Measurements from ENCODE around the gene SLC28A3.
A peak's percentile ranks its signal among the peaks of the same experiment; 100 is the strongest.

Gene SLC28A3

DNA sequence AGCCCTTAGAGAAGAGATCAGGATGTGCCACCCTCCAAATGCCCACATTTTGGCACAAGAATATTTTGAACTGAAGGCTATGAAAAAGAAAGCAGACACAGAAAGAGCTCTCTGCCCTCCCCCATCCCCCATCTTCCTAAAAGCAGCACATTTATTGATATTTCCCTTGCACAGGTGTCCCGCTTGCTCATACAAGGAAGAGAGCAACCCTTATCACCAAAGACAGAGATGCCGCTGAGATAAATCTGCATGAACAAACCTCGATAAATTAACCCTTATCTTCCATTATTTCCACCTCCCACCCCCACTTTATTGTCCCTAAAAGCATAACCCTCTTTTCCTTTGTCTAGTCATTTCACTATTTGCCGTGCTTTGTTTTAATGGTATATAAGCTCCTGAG lies 1.8 kb downstream of the SLC28A3 start:
- no peak for DNase-seq

DNA sequence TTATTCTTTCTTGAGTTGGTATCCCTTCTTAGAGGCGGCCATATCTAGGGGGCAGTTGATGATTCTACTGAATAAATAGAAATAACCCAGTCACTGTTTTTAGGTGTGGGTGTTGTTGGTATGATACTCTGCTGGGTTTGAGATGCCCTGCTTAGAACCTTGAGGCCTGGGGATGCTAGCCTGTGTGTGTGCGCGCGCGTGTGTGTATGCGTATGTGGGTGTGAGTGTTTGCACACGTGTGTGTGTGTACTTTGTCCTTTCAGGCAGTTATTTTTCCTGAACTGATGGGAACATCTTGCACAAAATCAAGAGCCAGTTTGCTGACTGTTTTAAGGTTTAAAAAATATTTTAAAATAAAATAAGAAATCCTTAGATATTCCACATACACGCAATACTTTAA lies 3.3 kb downstream of the SLC28A3 start:
- DNase-seq = no peak

DNA sequence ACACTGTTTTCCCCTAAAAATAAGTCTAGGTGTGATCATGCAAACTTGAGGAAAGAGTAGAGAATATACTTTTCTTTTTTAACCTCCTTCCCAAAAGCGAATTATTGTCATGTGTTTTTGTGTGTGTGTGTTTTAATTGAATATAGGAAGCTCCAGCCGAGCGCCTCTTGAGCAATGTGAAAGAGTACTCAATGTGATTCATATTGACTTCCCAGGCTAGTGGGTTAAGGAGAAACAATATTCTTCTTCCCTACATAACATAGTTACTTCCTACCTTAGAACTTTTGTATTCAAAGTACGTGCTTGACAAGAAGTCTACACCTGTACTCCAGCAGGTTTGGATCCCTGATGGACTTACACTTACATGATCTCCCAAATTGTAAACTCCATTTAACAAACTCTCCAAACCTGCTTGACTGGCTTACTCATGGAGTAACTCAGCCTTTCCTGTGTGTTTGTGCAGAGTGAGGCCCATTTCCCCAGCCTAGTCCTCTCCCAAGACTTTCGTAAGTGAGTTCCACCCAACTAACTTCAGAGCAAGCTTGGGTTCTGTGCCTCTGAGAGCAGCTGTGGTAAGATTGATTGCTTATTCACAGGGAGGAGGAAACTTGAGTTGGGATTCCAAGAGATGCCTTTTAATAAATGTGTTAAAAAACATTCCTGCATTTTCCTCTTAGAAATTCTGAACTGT lies 9.3 kb downstream of the SLC28A3 start:
- DNase-seq = no peak

DNA sequence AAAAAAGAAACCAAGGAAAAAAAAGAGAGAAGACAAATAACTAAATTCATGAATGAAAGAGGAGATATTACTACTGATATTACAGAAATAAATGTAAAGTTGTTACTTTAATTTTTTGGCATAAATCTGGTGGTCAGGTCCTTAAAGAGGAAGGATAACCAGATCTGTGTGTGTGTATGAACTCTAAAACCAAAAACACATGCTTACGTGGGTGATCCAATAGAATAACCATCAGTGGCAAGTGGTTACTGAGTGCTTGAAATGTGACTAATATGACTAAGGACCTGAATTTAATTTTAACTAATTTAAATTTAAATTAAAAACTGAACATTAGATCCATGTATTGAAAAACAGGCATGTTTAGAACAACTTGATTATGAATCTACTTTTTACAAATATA lies 10.3 kb downstream of the SLC28A3 start:
- no peak for DNase-seq

DNA sequence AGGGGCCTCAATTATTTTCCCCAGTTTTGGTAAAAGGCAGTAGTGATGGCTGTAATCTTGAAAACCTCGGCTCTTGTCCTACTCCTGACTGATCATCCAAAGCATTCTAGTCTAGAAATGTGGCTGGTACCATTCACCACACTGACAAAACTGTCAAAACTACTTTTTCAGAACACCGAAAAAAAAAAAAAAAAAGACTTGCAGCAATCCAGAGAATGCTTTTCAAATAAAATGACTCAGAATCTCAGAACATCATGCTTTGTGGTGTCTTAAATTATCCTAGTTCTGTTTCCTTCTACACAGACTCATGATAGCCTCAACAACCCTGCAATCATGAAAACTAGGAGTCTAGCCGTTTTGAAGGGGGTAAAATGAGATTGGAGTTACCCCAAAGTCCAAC lies 13.4 kb downstream of the SLC28A3 start:
- DNase-seq = no peak

DNA sequence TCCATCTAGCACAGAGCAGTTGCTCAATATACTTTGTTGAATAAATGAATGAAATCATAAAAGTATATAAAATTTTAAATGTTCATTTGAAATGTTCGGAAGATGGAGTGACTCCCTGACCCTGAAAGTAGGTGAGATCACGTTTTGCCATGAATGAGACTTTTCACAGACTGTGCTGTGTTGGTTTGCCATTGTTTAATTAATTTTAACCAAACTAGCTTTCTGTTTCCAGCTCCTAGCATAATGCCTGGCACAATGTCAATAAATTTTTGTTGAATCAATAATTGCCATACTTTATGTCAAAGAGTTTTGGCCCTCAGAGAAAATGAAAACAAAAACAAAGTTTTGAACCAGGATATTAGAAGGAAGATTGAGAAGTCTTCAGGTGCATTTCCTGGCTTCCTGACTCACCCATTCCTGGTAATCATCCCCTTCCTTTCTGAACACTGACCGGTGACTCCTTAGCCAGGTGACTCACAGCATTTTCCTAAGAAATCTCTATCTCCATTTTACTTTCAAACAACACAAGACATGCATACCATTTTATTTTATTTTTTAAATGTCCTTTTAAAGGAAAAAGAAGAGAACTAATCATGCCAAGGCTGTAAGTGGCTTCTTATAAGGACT lies 15.1 kb downstream of the SLC28A3 start:
- DNase-seq = no peak

DNA sequence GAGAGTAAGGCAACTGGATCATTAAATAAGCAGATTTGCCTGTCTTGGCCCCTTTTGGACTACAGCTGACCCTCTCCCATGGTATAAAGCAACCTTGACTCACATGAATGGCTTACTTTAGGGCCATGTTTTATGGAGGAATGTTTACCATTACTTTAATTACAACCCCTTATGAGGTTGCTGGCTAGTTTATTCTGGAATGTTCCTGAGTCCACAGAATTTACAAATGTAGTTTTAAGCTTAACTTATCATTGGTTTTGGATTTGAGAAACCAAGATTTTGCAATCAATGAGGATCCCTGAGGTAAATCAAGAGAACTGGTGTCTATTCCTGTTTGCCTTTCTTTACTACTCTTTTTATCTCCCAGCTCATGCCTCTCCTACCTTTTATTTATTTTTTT lies 15.7 kb downstream of the SLC28A3 start:
- no peak for DNase-seq

DNA sequence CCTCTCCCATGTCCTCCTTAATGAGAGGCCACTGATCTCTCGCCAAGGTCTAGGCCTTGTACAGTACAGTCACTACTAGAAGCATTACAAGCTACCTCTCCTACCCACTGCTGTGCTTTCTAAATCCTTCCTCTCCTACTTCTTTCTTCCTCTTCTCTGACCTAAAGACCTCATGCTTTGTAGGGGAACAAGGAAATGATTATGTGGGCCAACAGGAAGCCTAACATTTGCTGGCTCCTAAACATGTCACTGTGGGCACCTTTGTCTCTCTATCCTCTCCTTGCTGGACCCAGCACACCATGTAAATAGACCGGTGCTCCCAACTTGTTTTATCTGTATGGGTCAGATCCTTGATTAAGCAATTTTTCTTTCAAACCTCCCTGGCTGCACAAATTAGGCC lies 16.7 kb downstream of the SLC28A3 start:
- no peak for DNase-seq

DNA sequence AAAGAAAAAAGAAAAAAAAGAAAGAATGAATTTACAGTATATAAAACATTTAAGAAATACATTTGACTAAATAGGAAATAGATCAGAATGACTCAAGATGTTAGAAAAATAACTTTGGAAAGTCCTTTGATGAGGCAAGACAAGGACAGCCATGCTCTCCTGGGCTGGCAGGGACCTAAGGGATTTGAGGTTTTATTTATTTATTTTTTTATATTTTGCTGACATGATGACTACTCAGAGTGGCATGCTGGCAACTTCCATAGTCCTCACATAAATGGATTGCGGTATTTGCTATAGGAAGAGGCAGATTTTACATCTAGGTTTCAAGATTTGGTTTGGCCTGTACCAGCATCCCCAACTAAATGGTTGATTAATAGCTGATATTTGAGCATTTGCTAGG lies 17.7 kb downstream of the SLC28A3 start:
- DNase-seq = no peak

DNA sequence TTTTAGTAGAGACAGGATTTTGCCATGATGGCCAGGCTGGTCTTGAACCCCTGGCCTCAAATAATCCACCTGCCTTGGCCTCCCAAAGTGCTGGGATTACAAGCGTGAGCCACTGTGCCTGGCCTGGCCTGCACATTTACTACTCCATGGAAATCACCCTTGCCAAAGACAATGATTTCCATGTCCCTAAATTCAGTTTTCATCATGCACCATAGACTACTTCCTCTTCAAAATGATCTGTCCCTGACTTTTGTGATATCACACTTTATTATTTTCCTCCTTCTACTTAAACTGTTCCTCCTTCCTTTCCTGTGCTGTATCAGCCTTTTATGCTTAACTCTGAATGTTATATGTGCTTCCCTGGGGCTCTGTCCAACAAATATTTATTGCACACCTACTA lies 20.3 kb downstream of the SLC28A3 start:
- DNase-seq = no peak

DNA sequence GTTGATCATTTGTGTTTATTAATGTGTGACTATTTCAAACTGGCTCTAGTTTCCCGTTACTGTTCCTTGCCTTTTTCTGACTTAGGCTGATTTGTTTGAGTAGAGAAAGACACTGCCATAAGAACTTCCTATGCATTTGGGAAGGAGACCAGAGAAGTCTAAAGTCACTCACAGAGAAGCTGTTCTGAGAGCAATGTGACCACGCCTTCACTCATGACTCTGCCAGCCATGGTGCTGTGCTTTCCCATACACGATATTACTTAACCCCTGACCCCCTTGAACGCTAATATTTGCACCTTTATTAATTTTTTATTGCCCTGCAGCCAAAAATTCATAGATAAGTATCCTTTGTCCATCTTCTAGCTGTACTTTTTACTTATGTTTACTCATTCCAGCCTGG lies 20.9 kb downstream of the SLC28A3 start:
- DNase-seq = no peak

DNA sequence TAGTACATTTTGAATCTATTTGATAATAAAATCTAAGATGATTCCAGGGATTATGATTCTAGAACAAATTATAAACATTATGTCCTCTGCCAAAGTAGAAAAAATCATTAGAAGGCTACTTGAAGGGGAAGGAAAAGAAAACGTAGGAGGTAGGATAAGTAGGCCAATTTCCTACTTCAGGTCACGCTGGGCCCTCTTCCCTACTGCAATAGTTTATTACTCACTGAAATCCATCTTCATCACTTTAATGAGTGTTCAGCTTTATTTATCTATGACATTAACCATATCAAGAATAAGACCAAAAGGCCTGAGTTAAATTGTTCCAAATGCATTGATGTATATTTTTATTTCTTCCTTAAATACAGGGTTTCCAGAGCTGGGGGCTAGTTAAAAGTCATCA lies 21.6 kb downstream of the SLC28A3 start:
- DNase-seq = no peak

DNA sequence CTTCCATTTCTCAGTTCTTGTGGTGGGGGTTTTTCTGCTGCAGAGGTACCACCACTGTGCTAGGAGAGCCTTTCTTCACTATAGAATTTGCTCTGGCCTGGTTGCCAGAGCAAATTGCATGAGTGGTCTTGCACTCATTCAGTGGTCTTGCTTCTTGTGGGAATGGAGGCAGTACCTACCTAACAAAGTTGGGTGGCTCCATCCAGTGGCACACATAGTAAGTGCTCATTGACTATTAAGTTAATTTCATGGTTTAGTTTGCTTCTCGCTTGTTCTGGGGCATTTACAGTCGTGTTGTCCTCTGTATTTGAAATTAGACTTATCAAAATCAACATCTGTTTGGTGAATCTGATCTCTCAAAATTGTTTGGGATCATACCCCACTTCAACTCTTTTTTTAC lies 23.0 kb downstream of the SLC28A3 start:
- DNase-seq = no peak

DNA sequence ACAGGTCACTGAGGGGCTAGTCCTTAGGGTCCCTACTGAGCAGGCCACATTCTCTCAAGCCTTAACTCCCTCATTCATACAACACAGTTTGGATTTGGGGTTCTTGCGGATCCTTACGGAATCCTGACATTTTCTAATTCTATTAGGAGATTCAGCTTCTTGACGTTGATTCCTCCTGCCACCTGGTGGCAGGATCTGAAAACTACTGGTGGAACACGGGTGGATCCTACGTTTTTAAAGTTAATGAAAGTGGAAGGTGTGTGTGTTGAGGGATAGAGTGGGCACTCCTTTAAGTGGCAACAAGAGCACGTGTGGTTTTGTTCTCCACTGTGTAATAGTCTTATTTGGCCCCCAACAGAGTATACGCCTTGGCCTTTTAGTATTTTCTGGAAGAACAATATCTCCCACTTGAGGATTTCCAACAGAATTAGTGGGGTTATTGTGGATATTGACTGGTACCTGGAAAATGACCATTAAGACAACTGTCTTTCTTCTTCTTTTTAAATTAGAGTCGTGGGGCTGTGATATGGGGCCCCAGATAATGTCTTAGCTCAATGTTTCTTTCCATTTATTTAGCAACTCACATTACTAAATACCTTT lies 25.2 kb downstream of the SLC28A3 start:
- DNase-seq = peak; percentile 58

DNA sequence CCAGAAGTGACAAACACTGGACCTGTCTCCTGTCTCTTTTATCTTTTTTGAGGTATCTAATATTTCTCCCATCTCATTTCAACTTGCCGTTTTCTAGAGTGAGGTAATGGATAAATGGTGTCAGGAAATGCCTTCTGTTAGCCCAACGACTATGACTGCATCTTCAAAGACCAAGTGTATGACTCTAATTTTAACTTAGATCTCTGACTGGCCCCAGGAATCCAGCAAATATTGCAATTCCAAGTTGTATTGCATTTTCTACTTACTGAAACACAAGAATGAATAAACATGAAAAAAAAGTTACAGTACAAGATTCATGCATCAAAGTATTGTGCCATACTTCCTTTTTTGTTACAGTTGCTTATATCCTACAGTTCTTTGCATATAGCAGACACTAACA lies 26.3 kb downstream of the SLC28A3 start:
- DNase-seq = no peak

DNA sequence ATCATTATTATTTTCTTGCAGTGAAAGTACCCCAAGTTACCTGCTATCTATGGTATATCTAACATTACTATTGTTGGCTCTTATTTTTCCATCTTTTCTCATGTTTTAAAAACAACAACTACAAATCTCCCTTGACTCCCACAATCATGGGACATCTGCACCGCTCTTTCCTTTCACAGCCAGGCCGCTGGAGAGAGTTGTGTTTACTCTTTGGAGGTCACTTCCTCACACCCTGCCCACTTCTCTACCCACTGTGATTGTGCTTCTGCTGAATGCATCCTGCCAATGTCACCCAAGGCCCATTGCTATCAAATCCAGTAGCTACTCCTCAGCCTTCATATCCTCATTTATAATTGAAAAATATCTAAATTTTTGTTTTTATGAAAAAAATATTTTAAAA lies 29.7 kb downstream of the SLC28A3 start:
- DNase-seq = no peak

DNA sequence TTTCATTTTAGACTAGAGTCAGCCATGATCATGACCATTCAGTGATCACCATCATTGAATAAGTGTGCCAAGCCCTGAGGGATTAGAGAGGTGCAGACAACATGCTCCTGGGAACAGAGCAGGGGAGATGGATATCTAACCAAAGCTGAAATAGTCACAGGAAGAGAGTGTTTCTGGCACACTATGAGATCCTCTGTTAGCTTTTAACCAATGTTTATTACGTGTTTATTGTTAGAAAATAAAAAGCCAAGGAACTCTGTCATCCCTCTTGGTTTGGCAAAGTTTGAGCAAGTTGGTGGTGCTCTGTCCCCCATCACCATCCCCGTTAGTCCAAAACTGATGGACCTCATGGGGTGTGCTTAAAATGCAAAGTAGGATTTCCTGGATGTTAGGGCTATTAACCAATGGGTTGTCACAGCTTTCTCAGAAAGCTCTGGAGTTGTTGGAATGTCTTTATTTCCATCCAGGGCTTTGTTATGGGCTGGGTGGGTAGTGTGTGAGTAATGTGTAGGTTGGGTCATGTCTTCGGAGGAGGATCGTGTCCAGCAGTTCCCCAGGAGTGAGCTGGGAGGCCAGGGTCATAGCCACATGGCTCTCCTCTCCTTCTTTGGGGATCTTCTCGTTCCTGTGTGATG lies 34.9 kb downstream of the SLC28A3 start:
- DNase-seq = no peak

DNA sequence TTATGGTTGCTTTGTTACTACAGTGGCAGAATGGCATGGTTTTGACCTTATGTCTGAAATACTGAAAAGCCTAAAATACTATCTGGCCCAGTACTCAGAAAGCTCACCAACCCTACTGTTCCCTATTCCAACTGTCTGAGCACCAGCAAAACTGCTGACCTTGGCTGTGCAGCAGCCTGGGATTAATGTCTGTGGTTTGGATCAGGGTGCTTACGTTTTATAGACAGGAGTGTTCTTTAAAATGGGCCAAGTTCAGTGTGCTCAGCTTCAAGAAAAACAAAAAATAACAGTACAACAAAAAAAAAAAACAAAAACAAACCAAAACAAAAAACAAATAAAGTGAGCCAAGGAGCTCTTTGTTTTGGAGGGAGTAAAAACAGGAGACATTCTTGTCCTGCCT lies 36.4 kb downstream of the SLC28A3 start:
- DNase-seq = no peak

DNA sequence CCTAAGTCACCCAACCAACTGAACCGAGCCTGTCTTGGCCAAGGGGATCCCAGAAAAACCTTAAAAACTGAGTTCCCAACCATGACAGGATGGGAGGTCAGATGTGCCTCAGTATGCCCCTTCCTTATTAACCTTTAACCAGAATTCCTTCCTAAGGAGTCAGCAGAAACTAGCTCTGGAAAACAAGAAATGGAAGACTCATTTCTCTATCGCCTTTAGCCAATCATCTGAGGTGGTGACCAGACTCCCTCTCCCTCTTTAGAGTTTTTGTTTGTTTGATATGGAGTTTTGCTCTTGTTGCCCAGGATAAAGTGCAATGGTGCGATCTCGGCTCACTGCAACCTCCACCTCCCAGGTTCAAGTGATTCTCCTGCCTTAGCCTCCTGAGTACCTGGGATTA lies 37.5 kb downstream of the SLC28A3 start:
- no peak for DNase-seq

DNA sequence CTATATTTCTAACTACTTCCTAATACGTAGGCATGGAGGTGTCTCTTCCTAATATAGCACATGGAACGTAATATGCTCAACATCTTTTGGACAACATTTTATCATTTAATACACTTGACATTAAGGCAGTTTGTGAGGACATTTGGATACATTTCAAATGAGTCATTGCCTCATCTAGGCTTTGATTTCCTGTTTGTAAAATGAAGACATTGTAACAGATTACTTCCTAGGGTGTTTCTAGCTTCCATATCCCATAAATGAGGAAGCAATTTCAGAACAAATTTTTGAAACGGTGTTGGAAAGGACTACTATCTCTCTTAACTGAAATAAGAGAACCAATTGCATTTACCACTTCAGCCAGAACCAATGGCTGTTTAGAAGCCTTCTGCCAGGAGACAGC lies 38.7 kb downstream of the SLC28A3 start:
- DNase-seq = no peak

DNA sequence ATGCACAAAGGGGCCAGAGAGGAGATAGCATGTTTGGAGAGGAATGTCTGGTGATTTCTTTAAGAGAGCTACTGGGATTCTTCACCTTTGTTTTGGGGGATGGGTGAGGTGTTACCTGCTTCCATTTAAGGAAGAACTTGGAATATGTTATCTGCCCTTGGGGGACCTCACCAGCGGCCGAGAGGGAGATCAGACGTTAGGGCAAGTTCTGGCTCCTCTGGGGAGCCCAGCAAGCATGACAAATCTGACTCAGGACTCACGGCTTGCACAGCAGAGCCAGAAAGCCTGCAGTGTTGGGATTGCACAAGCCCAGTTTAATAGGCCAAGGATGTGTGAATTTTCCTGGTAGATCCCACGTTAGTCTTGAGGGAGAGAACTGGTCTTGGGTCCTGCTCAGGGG lies 40.3 kb downstream of the SLC28A3 start:
- no peak for DNase-seq

DNA sequence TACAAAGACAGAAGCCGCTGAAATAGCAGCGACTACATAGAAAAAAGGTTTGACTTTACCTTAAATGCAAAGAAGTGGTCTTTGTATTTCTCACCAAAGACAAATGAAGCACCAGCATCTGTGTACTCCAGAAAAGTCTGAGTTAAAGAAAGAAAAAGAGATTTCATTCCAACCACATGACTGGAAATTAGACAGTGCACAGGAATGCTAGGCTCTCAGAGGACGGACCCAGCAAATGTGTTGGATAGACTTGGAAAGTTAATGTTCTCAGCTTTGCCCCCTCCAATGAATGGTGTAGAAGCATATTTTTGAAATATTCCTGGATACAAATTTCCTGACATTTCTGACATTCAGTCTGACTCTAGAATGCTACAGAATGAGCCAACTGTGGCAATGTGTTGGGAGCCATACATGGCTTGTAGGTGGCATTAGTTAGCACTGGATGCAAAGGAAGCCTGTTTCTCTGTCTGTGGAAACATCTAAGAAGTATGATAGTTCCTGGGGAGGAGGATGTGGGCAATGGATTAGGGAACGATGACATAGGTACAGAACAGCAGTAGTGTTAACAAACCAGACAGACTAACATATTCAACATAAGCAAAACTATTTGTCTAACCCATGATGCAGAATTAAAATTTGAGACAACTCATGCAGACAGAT lies 43.3 kb downstream of the SLC28A3 start:
- no peak for DNase-seq

DNA sequence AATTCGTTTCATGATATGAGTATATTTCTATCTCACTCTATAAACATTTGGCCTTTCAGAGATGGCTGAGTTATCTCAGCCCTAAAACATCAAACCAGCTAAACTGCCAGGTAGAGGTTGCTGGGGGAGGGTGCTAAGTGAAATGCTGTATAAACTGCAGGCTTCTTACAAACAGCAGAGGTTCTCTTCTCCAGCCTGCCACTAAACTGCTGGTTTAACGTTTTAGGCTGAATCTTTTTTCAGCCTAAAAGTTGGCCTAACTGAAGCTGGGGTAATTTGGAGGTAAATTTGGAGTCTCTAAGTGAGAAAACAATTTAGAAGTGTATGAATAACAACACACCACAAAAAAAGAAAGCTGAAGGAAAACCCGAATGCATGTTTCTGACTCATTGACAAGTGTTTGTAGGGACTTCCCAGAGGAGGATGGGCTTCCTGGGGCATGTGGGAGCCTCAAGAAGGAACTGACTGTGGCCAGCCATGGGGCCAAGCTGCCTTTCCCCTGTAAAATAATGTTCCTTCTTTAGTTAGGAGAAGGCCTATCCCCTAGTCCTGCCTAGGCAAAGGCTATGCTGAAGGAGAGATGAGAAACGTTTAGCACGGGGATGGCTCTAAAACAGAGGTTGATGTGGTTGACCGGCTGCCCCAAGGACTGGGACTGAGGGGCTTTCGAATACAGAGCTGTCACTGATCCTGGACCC lies 44.3 kb downstream of the SLC28A3 start:
- DNase-seq = no peak

Data from femur (tissue), 1 donor.